Chondrocyte (in vitro differentiated cells): ENCODE results near the gene CASD1. TPM values are rescaled to one million over a fixed set of nuclear protein-coding genes. Genes with fewer than 3 reads are reported as not detected.

Source experiments
- DNase-seq: peaks from one replicate; pipeline ENCODE4 v3.0.0; 2021; ENCODE audit warnings: mixed read lengths, low spot score
- H3K27ac Mint-ChIP-seq: one replicate; pipeline ENCODE4 v1.8.0; 2021; ENCODE audit warnings: mild to moderate bottlenecking, moderate library complexity, mixed read lengths; ENCODE audit not compliant: unreplicated experiment
- H3K27me3 Mint-ChIP-seq: 2 replicates; pipeline ENCODE4 v1.8.0; 2021; ENCODE audit warnings: low read depth, mixed read lengths
- H3K36me3 Mint-ChIP-seq: 2 replicates; pipeline ENCODE4 v1.8.0; 2021; ENCODE audit warnings: low read depth, mixed read lengths
- H3K4me1 Mint-ChIP-seq: 2 replicates; pipeline ENCODE4 v1.8.0; 2021; ENCODE audit warnings: low read depth, mild to moderate bottlenecking, mixed read lengths
- H3K4me3 Mint-ChIP-seq: one replicate; pipeline ENCODE4 v1.8.0; 2021; ENCODE audit warnings: mild to moderate bottlenecking, moderate library complexity, mixed read lengths; ENCODE audit not compliant: unreplicated experiment
- H3K9me3 Mint-ChIP-seq: 2 replicates; pipeline ENCODE4 v1.8.0; 2021; ENCODE audit warnings: low read depth, mixed read lengths
- CTCF ChIP-seq: fragments of 200-600 bp; sonication (generic); IDR thresholded peaks from 2 replicates; pipeline ENCODE4 v1.5.0; 2021; ENCODE audit warnings: antibody characterized with exemption, mild to moderate bottlenecking, moderate library complexity
- total RNA-seq: library from RNA; stranded (reverse); gene quantifications from 3 replicates; pipeline ENCODE4 v1.2.1, GENCODE V29; 2021

The CASD1 gene
- total RNA-seq, 1 donor from 2014 or later = 10.9 TPM

GRCh38 chr7:94577357-94577756, 67.7 kb downstream of the CASD1 start:
- DNase-seq = no peak
- Mint-ChIP-seq H3K4me1 (peaks cover 15% of the 10 kb centered on the region), H3K9me3 (peaks cover 61% of the 10 kb centered on the region), H3K36me3 (peaks cover 41% of the 10 kb centered on the region), H3K27ac (no peak overlapping the region), H3K4me3 (no peak overlapping the region), H3K27me3 (no peaks in the 10 kb centered on the region)
- TF ChIP-seq CTCF = no peak

GRCh38 chr7:94578614-94579013, 69.0 kb downstream of the CASD1 start:
- Mint-ChIP-seq H3K4me3 (no peak overlapping the region), H3K27ac (no peak overlapping the region), H3K4me1 (peaks cover 15% of the 10 kb centered on the region), H3K36me3 (peaks cover 33% of the 10 kb centered on the region), H3K9me3 (peaks cover 49% of the 10 kb centered on the region), H3K27me3 (no peaks in the 10 kb centered on the region)
- no peak for TF ChIP-seq CTCF
- DNase-seq = no peak

- no peak for TF ChIP-seq CTCF
- Mint-ChIP-seq H3K36me3 (peaks cover 29% of the 10 kb centered on the region), H3K9me3 (peaks cover 40% of the 10 kb centered on the region), H3K4me1 (peaks cover 23% of the 10 kb centered on the region), H3K27me3 (no peaks in the 10 kb centered on the region), H3K27ac (no peak overlapping the region), H3K4me3 (no peak overlapping the region)
- no peak for DNase-seq
Measured at GRCh38 chr7:94579470-94579869, 69.9 kb downstream of the CASD1 start.

- no peak for TF ChIP-seq CTCF
- DNase-seq = no peak
- H3K4me1 Mint-ChIP-seq = peaks cover 27% of the 10 kb centered on the region
- H3K36me3 Mint-ChIP-seq = peaks cover 21% of the 10 kb centered on the region
- H3K9me3 Mint-ChIP-seq = peaks cover 31% of the 10 kb centered on the region
- no peak overlapping the region for H3K4me3 Mint-ChIP-seq
- H3K27ac Mint-ChIP-seq = no peak overlapping the region
- H3K27me3 Mint-ChIP-seq = no peaks in the 10 kb centered on the region
Measured at GRCh38 chr7:94580601-94581000, 71.0 kb downstream of the CASD1 start.

GRCh38 chr7:94584113-94584512, 74.5 kb downstream of the CASD1 start:
- Mint-ChIP-seq H3K4me1 (peaks cover 27% of the 10 kb centered on the region), H3K27me3 (no peaks in the 10 kb centered on the region), H3K9me3 (peaks cover 13% of the 10 kb centered on the region), H3K4me3 (no peak overlapping the region), H3K36me3 (peaks cover 9% of the 10 kb centered on the region), H3K27ac (no peak overlapping the region)
- DNase-seq = no peak
- no peak for TF ChIP-seq CTCF
